CD14-positive monocyte (primary cell): Measurements from ENCODE around the gene MACF1. TPM values are rescaled to one million over a fixed set of nuclear protein-coding genes. Genes with fewer than 3 reads are reported as not detected.
"Not testable (repeated sequence)": the region's sequence is repeated elsewhere in the genome, so short reads cannot be mapped to it uniquely, and the experiment has no call there.

Experiments used
- DNase-seq, 3 donors: peaks; one replicate each; pipeline ENCODE4 v3.0.0-alpha.2; 2011 to 2022
- H2AFZ ChIP-seq: 2 replicates; pipeline ENCODE4 v1.6.0; 2012; ENCODE audit warnings: mild to moderate bottlenecking, low read depth, low read length, inconsistent platforms; ENCODE audit not compliant: insufficient read depth, poor library complexity, severe bottlenecking
- H3K27ac ChIP-seq, 2 donors: 1 replicate in 1 of 2; 2 replicates in 1 of 2; pipeline ENCODE4 v1.5.1; 2012 to 2013; ENCODE audit warnings: low read length in 2 of 2, control low read depth in 1 of 2, inconsistent platforms in 1 of 2, low read depth in 1 of 2, mild to moderate bottlenecking in 1 of 2
- H3K27me3 ChIP-seq, 2 donors: one replicate each; pipeline versions ENCODE4 v1.6.0 to v1.6.1; 2011 to 2013; ENCODE audit warnings: low read length in 2 of 2; ENCODE audit not compliant: control insufficient read depth in 2 of 2, insufficient read depth in 2 of 2
- H3K36me3 ChIP-seq, 2 donors: replicated peaks in 1 of 2; 1 replicate in 1 of 2; 2 replicates in 1 of 2; pipeline versions ENCODE4 v1.5.1 to v1.6.1; 2012 to 2013; ENCODE audit warnings: low read length in 2 of 2, control low read depth in 1 of 2, inconsistent platforms in 1 of 2, mild to moderate bottlenecking in 1 of 2; ENCODE audit not compliant: insufficient read depth in 2 of 2, control insufficient read depth in 1 of 2
- H3K4me1 ChIP-seq, 2 donors: 1 replicate in 1 of 2; 2 replicates in 1 of 2; pipeline versions ENCODE4 v1.5.1 to v1.6.1; 2012 to 2013; ENCODE audit warnings: low read length in 2 of 2, control low read depth in 1 of 2, inconsistent platforms in 1 of 2, mild to moderate bottlenecking in 1 of 2, moderate library complexity in 1 of 2; ENCODE audit not compliant: insufficient read depth in 2 of 2, control insufficient read depth in 1 of 2
- H3K4me2 ChIP-seq: replicated peaks from 2 replicates; pipeline ENCODE3; 2012; ENCODE audit warnings: low read length, moderate library complexity, mild to moderate bottlenecking; ENCODE audit not compliant: poor library complexity, severe bottlenecking; ENCODE audit errors: extremely low read depth
- H3K4me3 ChIP-seq, 3 experiments: fragments of 200-600 bp in 1 of 3; sonication (generic) in 1 of 3; replicated peaks in 1 of 3; 1 replicate in 2 of 3; 2 replicates in 1 of 3; pipeline ENCODE4 v1.5.1; 2011 to 2013; ENCODE audit warnings: low read length in 3 of 3, mild to moderate bottlenecking in 3 of 3, control low read depth in 2 of 3, low read depth in 2 of 3, inconsistent platforms in 1 of 3, moderate library complexity in 1 of 3
- H3K79me2 ChIP-seq: 2 replicates; pipeline ENCODE4 v1.6.0; 2012; ENCODE audit warnings: mild to moderate bottlenecking, control low read depth, inconsistent platforms, low read length, moderate library complexity; ENCODE audit not compliant: insufficient read depth
- H3K9ac ChIP-seq: 2 replicates; pipeline ENCODE4 v1.6.0; 2017; ENCODE audit warnings: low read length, mild to moderate bottlenecking; ENCODE audit not compliant: insufficient read depth, poor library complexity, severe bottlenecking
- H3K9me3 ChIP-seq, 2 donors: replicated peaks in 1 of 2; 1 replicate in 1 of 2; 2 replicates in 1 of 2; pipeline versions ENCODE4 v1.5.1 to v1.6.1; 2012 to 2013; ENCODE audit warnings: low read length in 2 of 2, control low read depth in 1 of 2; ENCODE audit not compliant: control insufficient read depth in 1 of 2, insufficient read depth in 1 of 2
- H4K20me1 ChIP-seq: 2 replicates; pipeline ENCODE4 v1.6.0; 2012; ENCODE audit warnings: mild to moderate bottlenecking, low read length, control low read depth, moderate library complexity; ENCODE audit not compliant: insufficient read depth
- H3K27ac Mint-ChIP-seq, 7 donors: one replicate each; pipeline ENCODE4 v1.8.0; 2020; ENCODE audit warnings: mild to moderate bottlenecking in 7 of 7, mixed read lengths in 7 of 7, moderate library complexity in 6 of 7, inconsistent platforms in 2 of 7
- H3K27me3 Mint-ChIP-seq, 3 donors: one replicate each; pipeline ENCODE4 v1.8.0; 2021 to 2022; ENCODE audit warnings: low read depth in 3 of 3, mild to moderate bottlenecking in 3 of 3, mixed read lengths in 3 of 3, moderate library complexity in 3 of 3, inconsistent platforms in 1 of 3
- H3K36me3 Mint-ChIP-seq, 2 donors: one replicate each; pipeline ENCODE4 v1.8.0; 2020; ENCODE audit warnings: mixed read lengths in 2 of 2, inconsistent platforms in 1 of 2, mild to moderate bottlenecking in 1 of 2
- H3K4me1 Mint-ChIP-seq: one replicate; pipeline ENCODE4 v1.8.0; 2020; ENCODE audit warnings: mild to moderate bottlenecking, mixed read lengths
- H3K4me3 Mint-ChIP-seq, 2 donors: one replicate each; pipeline ENCODE4 v1.8.0; 2020; ENCODE audit warnings: mild to moderate bottlenecking in 2 of 2, mixed read lengths in 2 of 2, moderate library complexity in 1 of 2
- H3K9me3 Mint-ChIP-seq, 7 donors: one replicate each; pipeline ENCODE4 v1.8.0; 2020 to 2022; ENCODE audit warnings: mixed read lengths in 7 of 7, mild to moderate bottlenecking in 6 of 7, moderate library complexity in 6 of 7, inconsistent platforms in 2 of 7
- WGBS: methylation state at CpG from one replicate; pipeline ENCODE4 v1.1.5; 2013; ENCODE audit warnings: missing lambda C conversion rate; ENCODE audit not compliant: insufficient coverage; 5-methylcytosine and 5-hydroxymethylcytosine counted together
- intact Hi-C, 2 donors: fragments of 100-400 bp; cut with micrococcal nuclease; formaldehyde crosslinking; loops; one replicate each; pipeline versions ENCODE4 v1.15.0 to v1.15.1; 2023
- polyA plus RNA-seq, 3 donors: library from polyadenylated mRNA; depleted of rRNA in 1 of 3; unstranded in 2 of 3; stranded (reverse) in 1 of 3; fragments of 300-500 nt in 2 of 3; fragments of >200 nt in 1 of 3; fragmentation: Illumina TruSeq in 2 of 3; gene quantifications; 1 replicate in 2 of 3; 2 replicates in 1 of 3; pipeline ENCODE4 v1.2.3, GENCODE V29; 2012 to 2021
- TF ChIP-seq, protein P1 (sequence below): fragments of 200-600 bp; IDR thresholded peaks from one replicate; pipeline ENCODE4 v1.8.0; 2022; ENCODE audit warnings: antibody characterized with exemption, mild to moderate bottlenecking

Gene MACF1
- polyA plus RNA-seq, 3 donors: 3.4 to 36.8 (median 4.5) TPM

DNA sequence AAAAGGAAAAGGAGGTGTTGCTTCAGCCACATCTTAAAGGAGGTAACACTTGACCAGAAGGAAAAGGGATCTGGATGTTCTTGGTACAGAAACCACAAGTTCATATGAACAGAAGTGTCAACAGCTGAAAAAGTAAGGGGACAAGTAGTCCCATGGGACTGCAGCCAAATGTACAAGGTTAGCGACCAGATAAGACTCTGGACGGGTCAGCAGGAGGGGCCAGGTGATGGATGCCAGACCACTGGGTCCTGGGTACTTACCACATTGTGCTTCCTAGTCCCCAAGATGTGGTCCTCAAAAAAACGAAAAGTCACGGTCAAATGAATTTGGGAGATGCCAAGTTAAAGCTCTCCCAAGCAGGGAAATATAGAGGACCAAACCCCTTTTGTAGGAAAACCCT lies 270.3 kb downstream of the MACF1 start:
- no peaks in the 10 kb centered on the region for H3K4me1 ChIP-seq
- peaks cover 78 to 88% of the 10 kb centered on the region in 2 donors for H3K36me3 Mint-ChIP-seq
- no peaks in the 10 kb centered on the region for H3K79me2 ChIP-seq
- H3K4me1 Mint-ChIP-seq: no peaks in the 10 kb centered on the region
- WGBS: 100% methylated on average over 2 of the region's 4 CpGs
- peaks cover 0 to 3% (median 2%) of the 10 kb centered on the region in 3 donors for H3K27me3 Mint-ChIP-seq
- H3K27me3 ChIP-seq: no peaks in the 10 kb centered on the region
- no peaks in the 10 kb centered on the region for H4K20me1 ChIP-seq
- no peak overlapping the region for H3K27ac ChIP-seq
- intact Hi-C loops: no loop called here
- no peaks in the 10 kb centered on the region for H3K9me3 ChIP-seq
- no peak overlapping the region for H2AFZ ChIP-seq
- DNase-seq: no peak
- peak overlapping the region in 1 of 7 donors; percentile 61 for H3K27ac Mint-ChIP-seq
- peaks cover 70 to 97% of the 10 kb centered on the region in 2 donors for H3K36me3 ChIP-seq
- H3K4me3 Mint-ChIP-seq: no peak overlapping the region
- no peaks in the 10 kb centered on the region for H3K9me3 Mint-ChIP-seq
- H3K4me2 ChIP-seq: no peak overlapping the region
- TF ChIP-seq, protein P1, sequence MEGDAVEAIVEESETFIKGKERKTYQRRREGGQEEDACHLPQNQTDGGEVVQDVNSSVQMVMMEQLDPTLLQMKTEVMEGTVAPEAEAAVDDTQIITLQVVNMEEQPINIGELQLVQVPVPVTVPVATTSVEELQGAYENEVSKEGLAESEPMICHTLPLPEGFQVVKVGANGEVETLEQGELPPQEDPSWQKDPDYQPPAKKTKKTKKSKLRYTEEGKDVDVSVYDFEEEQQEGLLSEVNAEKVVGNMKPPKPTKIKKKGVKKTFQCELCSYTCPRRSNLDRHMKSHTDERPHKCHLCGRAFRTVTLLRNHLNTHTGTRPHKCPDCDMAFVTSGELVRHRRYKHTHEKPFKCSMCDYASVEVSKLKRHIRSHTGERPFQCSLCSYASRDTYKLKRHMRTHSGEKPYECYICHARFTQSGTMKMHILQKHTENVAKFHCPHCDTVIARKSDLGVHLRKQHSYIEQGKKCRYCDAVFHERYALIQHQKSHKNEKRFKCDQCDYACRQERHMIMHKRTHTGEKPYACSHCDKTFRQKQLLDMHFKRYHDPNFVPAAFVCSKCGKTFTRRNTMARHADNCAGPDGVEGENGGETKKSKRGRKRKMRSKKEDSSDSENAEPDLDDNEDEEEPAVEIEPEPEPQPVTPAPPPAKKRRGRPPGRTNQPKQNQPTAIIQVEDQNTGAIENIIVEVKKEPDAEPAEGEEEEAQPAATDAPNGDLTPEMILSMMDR: no peak
- no peak overlapping the region for H3K9ac ChIP-seq
- no peak overlapping the region for H3K4me3 ChIP-seq

DNA sequence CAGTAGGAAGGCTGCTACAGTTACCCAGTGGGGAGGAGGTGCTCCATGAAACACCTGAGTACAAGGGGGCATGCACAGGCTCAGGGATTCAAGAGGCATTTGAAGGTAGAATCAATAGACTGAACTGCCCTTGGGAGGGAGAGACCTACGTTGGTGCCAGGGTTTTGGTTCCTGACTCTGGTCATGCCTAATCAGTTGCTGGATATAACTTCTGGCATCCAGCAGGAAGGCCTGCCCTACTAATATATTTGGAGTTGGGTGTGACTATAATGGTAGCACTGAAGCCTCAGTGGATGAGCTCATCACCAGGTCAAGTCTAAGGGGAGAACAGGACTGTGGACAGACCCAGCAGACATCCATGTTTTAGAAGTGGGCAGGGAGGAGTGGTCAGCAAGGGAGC lies 271.1 kb downstream of the MACF1 start:
- H3K27ac ChIP-seq, H3K79me2 ChIP-seq, H3K4me3 ChIP-seq, H3K27me3 Mint-ChIP-seq, H4K20me1 ChIP-seq, H3K4me3 Mint-ChIP-seq, H3K27me3 ChIP-seq, H3K4me1 Mint-ChIP-seq, H3K4me2 ChIP-seq, H2AFZ ChIP-seq, DNase-seq, H3K4me1 ChIP-seq, intact Hi-C loops, H3K9ac ChIP-seq, H3K9me3 Mint-ChIP-seq, H3K9me3 ChIP-seq: not testable (repeated sequence)
- 80% methylated on average over 1 of the region's 1 CpG for WGBS
- H3K36me3 ChIP-seq: peaks cover 70 to 97% of the 10 kb centered on the region in 2 donors
- peaks cover 77 to 91% of the 10 kb centered on the region in 2 donors for H3K36me3 Mint-ChIP-seq
- H3K27ac Mint-ChIP-seq: peak overlapping the region in 3 of 7 donors; percentile 30 to 54 (median 53)
